COR-L47 (cell line): ENCODE data around the gene OGFR.
A peak's percentile ranks its signal among the peaks of the same experiment; 100 is the strongest.

Experiments
- DNase-seq: peaks from one replicate; lab custom pipeline; 2025; lab: John Stamatoyannopoulos, UW

Gene OGFR

GRCh38 chr20:62770111-62770910 is 34.3 kb upstream of the OGFR start:
- no peak for DNase-seq

- no peak for DNase-seq
Observed at GRCh38 chr20:62770916-62771315, 33.7 kb upstream of the OGFR start.

- no peak for DNase-seq
Observed at GRCh38 chr20:62771396-62772102, 33.1 kb upstream of the OGFR start.

- DNase-seq, result no peak
Observed at GRCh38 chr20:62772103-62772611, 32.5 kb upstream of the OGFR start.

- no peak for DNase-seq
Observed at GRCh38 chr20:62772619-62772989, 32.0 kb upstream of the OGFR start.

- no peak for DNase-seq
Observed at GRCh38 chr20:62772990-62773844, 31.4 kb upstream of the OGFR start.

GRCh38 chr20:62773845-62774714 is 30.6 kb upstream of the OGFR start:
- DNase-seq, result no peak

GRCh38 chr20:62774762-62775161 is 29.9 kb upstream of the OGFR start:
- no peak for DNase-seq

- DNase-seq, result no peak
Observed at GRCh38 chr20:62775206-62775605, 29.4 kb upstream of the OGFR start.

- DNase-seq, result no peak
Observed at GRCh38 chr20:62776035-62776691, 28.5 kb upstream of the OGFR start.

GRCh38 chr20:62776692-62777527 is 27.7 kb upstream of the OGFR start:
- peak; percentile 45 for DNase-seq

- no peak for DNase-seq
Observed at GRCh38 chr20:62777528-62777830, 27.2 kb upstream of the OGFR start.

- DNase-seq, result no peak
Observed at GRCh38 chr20:62778058-62778457, 26.6 kb upstream of the OGFR start.

- no peak for DNase-seq
Observed at GRCh38 chr20:62778601-62779416, 25.8 kb upstream of the OGFR start.

GRCh38 chr20:62779417-62779685 is 25.3 kb upstream of the OGFR start:
- DNase-seq, result no peak

- no peak for DNase-seq
Observed at GRCh38 chr20:62780204-62780603, 24.4 kb upstream of the OGFR start.

GRCh38 chr20:62780696-62781095 is 23.9 kb upstream of the OGFR start:
- DNase-seq, result no peak

GRCh38 chr20:62782149-62782892 is 22.3 kb upstream of the OGFR start:
- no peak for DNase-seq

GRCh38 chr20:62782893-62783278 is 21.7 kb upstream of the OGFR start:
- DNase-seq, result no peak
